GM21619 (cell line): Measurements from ENCODE around the gene CALCOCO1.
"Not testable (repeated sequence)": the region's sequence is repeated elsewhere in the genome, so short reads cannot be mapped to it uniquely, and the experiment has no call there.

Experiments used
- ATAC-seq: cut with Tn5 transposase; IDR thresholded peaks from one replicate; pipeline ENCODE4 v1.9.1; 2021; ENCODE audit not compliant: unreplicated experiment

The CALCOCO1 gene

GRCh38 chr12:53727310-53728041, at the start of gene CALCOCO1:
CALCOCO1 (minus strand) TSS chr12:53727452; CDS start chr12:53725242, 2,210 bp downstream.
- peak; percentile 98 for ATAC-seq

GRCh38 chr12:53776872-53777271, 49.6 kb upstream of the CALCOCO1 start:
- no peak for ATAC-seq

GRCh38 chr12:53775478-53776145, 48.4 kb upstream of the CALCOCO1 start:
- ATAC-seq, result no peak

DNA sequence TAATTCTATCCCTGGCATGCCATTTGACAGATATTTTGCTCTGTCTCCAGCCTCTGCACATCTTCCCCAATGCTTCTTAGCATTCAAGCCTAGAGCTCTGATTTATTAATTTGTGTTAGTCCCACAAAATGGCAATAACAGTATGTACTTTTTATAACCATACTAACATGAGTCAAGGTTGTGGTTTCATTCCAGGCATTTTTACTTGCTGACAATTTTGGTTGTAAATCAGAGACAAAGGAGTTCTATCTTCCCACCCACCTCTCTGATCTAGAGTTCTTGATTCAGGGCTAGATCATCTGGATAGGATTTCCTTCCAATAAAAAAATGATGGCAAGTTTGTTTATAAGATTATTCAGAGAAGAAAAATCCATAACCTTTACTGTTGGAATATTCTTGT, 43.0 kb upstream of the CALCOCO1 start:
- ATAC-seq, result no peak

DNA sequence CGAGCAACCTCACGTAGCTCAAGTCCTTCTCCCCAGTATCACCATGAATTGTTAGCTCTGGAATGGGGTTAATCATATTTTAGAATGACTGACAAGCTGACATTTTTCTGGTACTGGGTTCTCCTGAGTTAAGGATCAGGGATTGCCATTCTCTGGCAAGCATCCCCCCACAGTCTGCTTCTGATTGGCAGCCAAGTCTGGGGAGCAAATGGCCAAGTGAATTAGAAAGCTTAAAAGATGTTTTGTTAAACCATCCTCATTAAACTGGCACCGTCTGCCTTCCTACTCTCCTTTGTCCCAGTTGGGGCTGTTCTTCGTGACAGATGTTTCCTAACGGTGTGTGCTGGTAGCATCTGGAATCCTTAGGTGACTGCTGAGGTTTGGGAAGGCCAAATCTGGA, 41.7 kb upstream of the CALCOCO1 start:
- ATAC-seq, result no peak

- no peak for ATAC-seq
Measured at GRCh38 chr12:53766881-53767280, 39.6 kb upstream of the CALCOCO1 start.

DNA sequence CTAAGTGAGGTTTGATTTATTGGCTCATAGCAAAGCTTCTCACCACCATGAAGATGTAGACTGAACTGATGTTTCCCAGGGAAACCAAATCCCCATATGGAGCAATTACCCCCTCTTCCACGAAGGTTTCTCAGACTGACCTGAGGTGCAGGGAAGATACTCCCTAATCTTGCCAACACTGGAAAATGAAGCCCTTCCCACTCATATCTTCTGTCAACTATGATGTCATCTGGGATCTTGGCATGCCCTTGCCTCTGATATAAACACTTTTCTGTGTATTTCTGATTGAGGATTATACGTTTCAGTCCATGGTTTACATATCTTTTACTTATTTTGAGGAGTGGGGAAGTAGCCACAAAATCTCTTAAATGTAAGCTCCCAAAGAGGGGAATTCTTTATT, 38.6 kb upstream of the CALCOCO1 start:
- ATAC-seq, result no peak

DNA sequence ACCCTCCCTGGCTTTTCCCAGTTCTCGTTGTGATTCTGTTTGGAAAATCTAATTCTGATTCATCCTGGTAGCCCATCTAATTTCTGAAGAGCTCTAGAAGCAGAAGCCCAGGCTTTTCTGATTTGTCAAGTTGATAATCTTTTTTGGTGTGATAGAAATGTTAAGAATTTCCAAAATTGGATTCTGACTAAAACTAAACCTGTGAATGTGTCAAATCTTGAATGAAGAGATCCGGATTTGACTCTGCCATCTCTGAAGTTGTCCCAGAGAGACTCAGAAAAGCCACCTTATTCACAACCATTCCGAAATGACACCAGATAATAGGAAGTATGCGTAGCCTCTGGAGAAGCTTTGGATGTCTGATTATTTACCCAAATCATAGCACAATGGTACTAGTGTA, 37.4 kb upstream of the CALCOCO1 start:
- ATAC-seq, result no peak

GRCh38 chr12:53762793-53763192, 35.5 kb upstream of the CALCOCO1 start:
- not testable (repeated sequence) for ATAC-seq

DNA sequence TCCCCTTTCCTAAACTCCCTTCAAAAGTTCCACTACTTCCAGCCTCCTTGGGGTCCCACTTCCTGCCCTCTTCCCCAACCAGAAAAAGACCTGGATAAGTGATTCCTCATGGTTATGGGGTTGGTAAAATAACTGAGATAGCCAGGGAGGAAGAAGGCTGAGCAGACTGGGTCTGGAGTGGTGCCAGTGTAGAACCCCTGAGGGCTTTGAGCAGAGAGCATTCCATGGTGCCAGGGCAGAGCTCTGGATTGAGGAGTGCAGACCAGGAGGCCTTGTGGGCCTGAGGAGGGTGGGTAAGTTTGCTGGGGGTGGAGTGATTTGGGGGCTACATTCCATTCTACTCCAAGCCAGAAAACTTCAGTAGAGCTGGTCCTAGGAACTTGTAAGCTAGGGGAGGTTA, 34.1 kb upstream of the CALCOCO1 start:
- no peak for ATAC-seq

DNA sequence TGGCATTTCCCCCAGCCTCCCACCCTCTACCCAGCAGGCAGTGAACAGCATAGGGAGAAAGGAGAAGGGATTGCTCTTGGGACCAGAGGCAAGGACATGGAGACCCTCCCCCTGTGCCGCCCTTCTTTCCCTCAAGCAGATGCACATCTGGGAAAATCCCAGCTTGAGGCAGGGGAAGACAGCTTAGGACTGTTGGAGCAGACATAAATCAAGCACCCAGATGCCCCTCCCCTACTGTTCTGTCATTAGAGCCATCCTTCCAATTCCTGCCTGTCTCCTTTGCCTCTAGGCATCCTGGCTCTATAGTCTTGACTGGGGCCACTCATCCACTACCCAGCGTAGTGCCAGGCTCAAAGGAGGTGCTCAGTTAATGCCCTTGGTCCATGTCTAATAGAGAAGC, 32.0 kb upstream of the CALCOCO1 start:
- no peak for ATAC-seq

- ATAC-seq, result no peak
Measured at GRCh38 chr12:53758730-53759103, 31.5 kb upstream of the CALCOCO1 start.

DNA sequence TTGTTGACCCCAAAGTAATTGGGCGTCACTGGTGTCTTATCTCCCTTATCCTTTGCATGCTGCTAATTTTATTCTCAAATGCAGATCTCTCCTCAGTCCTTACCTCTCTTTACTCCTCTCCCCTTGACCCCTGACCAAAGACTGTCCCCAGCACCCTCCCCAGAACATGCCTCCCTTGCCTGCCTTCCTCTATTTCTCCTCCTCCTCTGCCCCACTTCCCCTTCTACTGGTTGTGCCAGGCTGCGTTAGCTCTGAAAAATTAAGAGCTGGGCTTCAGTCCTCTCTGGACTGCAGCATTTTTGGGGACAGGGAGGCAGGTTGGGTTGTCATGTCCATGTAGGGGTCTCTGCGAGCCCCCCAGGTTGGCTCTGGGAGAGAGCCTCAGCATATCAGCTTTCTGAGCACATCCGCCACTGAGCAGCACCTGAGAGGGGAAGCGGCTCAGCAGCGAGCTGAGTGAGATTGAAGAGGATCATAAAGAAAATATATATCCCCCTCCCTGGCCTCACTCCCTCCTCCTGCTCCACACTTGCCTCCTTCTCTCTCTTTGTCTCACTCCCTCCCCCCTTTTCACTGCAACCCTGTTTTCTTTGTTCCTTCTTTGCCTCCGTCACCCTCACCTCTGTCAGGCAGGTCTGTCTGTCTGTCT, 31.0 kb upstream of the CALCOCO1 start:
- ATAC-seq, result no peak

DNA sequence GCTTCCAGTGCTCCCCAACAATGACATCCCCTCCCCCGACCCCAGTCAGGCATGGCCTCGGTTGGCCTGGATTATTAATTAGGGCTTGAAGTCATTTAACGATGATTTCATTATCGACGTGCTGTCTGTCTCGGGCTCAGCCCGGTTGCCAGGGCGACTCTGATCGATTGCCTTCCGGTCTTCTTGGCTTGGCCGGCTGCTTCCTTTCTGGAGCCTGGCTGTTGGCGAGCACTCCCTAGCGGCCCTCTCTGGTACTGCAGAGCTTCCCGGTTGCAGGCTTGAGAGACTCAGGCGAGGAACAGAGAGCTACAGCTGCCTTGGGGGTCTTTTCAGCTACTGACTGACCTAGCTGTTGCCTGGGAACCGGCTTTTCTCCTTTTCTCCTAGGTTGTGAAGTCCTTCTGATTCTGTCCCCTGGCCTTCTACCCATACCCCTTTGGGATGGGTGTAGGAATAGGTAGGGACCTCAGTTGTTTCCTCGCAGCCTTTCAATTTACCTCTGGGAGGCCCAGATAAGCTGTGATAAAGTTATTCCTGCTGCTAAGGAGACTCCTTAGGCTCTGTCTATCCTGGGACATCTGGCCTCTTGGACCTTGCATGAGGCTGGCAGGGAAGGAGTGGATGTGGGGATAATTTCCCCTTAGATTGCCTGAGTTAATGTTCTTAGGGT, 30.0 kb upstream of the CALCOCO1 start:
- ATAC-seq, result peak; percentile 69

DNA sequence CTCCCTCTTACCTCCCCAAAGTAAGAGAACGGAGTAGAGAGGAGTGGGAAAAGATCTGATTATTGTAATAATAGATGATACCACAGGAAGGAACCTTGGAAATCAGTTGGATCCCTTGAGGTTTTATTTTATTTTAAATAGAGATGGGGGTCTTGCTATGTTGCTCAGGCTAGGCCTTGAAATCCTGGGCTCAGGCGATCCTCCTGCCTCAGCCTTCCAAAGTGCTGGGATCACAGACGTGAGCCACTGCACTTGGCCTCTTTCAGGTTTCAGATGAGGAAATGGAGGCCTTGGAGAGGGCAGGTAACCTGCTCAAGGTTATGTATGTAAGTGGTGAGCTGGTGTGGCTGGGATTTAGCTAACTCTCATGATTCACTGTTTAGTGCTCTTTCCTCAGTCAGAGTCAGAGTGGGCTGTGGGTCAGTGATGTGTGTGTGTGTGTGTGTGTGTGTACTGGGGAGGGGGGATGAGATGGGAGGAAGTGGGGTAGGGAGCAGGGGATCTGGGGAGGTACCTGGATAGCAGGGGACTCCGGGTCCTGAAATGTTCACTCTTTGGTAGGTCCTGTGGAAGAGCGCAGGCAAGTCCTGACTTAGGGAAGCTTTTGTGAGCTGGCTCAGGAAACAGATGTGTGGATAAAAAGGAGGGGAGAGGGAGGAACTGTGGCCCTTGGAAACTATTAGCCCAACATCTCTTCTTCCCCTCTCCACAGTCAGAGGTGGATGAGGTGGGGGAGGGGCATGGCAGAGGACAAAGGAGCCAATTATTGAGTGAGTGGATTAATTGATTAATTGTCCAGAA, 29.2 kb upstream of the CALCOCO1 start:
- no peak for ATAC-seq

DNA sequence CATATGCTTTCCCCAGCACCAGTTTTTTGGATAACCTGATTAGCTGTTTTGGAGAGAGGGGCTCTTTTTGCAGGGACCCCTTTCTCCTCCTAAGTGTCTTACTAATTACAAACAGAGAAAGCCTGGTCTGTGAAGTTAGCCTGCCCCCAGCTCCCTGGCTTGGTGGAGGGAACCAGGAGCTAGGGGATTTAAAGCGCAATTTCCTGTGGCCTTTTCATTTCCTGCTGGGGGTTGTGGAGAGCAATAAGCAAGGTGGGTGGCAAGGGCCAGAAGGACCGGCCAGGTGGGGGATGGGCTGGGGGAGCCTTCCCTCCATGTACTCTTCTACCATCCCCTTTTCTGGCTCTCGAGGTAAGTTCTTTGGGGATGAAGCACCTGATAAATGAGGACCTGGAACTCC, 28.6 kb upstream of the CALCOCO1 start:
- no peak for ATAC-seq

- no peak for ATAC-seq
Measured at GRCh38 chr12:53755451-53755891, 28.2 kb upstream of the CALCOCO1 start.

GRCh38 chr12:53754633-53755264, 27.5 kb upstream of the CALCOCO1 start:
- ATAC-seq, result no peak

DNA sequence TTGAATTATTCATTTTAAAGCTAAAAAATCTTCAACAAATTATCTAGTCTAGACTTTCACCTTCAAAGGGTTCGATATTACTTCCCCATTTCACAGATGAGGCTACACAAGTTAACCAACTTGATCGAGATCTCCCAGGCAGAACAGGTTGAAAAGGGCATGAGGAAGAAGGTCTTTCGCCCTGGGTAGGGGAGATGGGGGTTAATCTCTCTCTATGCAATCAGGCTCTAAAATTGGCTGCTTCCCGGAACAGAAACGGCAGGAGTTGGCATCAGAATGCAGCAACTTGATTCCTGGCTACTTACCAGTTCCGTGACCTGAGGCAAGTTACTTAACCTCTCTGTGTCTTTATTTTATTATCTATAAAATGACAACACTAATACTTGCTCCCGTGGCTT, 26.9 kb upstream of the CALCOCO1 start:
- ATAC-seq, result no peak

DNA sequence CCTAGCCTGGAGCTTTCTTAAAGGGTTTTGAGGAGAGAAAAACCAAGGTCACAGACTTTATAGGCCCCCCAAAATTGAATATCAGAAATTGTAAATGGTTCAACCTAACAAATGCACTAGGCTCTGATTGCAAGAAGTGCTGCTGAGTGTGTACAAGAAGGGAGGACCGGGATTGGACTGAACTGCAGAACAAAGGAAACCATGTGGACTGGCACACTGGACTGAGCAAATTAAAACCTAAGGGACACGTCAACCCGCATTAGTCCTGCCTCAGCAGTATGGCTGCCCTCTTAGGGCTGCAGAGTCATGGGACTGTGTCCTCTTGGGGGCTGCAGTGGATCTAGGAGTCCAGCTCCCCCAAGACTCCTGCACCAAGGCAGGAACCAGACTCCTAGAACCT, 25.4 kb upstream of the CALCOCO1 start:
- ATAC-seq, result no peak
